COLO829 (cell line): Measurements from ENCODE around the gene SCAMP4.
"Not testable (repeated sequence)": the region's sequence is repeated elsewhere in the genome, so short reads cannot be mapped to it uniquely, and the experiment has no call there.

Experiments
- DNase-seq: peaks from one replicate; pipeline ENCODE4 v3.0.0; 2012; ENCODE audit warnings: low spot score

SCAMP4 gene

GRCh38 chr19:1882786-1883692 lies 22.2 kb upstream of the SCAMP4 start:
- DNase-seq, result no peak

DNA sequence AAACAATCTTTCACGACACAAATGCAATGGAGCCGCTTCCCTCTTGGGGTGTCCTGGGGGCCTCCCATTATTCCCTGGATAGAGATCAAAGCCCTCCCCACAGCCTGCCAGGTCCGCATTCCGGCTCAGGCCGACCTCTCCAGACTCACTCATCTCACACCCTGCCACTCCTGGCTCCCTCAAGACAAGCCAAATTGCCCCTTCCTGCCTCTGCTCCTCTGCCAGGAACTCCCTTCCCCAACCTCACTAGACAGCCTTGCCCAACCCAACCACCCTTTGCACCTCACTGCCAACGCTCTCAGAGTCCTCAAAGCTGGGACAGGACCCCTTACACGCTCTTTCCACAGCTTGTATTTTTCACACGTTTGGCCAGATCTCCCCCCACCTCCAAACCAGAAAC lies 21.4 kb upstream of the SCAMP4 start:
- no peak for DNase-seq

DNA sequence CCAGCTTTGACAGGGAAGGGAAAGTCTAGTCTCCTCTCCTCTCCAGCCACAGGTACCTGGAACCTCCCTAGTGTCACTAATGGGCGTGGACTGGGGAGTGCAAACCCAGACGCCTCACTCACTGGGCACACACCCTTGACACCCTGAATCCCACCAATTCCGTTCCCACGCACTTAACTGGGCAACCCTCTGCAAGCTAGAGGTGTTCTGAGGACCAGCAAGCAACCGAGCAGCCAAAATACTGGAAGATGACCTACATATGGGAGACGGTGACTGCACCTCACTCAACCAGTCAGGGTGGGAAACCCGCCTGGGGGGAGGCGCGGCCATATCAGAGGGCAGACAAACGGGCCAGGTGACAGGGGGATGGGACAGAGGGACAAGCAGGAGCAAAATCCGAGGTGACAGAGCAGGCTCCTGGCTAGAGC lies 20.9 kb upstream of the SCAMP4 start:
- DNase-seq, result no peak

DNA sequence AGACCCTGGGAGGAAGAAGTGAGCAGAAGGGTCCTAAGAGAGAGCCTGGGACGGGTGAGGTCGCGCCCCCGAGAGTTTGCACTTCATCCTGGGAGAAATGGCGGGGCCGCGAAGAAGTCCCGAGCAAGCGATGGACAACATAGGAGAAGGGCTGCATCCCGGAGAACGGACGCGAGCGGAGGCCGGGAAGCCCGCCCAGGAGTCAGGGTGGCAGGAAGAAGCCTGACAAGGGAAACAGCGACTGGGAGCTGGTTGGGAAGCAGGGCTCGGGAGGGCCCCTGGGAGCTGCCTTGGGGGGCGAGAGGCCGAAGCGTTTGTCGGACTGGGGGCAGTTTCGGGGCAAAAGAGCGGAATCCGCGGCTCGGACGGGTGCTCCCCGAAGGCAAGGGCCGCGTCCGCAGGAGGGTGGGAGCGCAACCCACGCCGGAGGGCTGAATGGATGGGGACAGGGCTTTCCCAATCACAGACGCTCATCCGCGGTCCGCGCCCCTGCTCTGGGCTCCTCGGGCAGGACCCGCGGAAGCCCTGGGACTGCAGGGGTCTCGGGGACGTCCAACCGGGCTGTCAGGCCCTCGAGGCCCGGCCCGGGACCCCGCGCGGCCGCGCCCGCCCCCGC lies 20.4 kb upstream of the SCAMP4 start:
- DNase-seq, result no peak

DNA sequence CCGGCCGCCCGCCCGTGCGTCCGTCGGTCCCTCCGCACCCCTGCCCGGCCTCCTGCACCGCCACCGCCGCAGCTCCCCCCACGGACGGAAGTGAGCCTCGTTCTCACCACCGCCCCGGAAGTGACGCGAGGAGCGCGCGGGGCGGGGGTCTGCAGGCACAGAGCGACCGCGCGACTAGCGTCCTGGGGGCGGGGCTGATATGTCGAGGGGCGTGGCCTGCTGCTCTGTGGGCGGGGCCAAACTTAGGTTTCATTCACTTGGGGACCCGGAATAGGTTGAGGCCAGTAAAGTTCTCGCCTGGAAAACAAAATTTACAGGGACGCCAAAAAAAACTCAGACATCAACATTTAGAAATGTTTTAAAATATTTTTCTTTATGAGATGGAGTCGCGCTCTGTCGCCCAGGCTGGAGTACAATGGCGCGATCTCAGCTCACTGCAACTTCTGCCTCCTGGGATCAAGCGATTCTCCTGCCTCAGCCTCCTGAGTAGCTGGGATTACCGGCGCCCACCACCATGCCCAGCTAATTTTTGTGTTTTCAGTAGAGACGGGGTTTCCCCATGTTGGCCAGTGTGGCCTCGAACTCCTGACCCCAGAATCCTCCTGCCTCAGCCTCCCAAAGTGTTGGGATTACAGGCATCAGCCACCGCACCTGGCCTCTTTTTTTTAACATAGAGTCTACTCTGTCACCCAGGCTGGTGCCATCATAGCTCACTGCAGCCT lies 19.6 kb upstream of the SCAMP4 start, which contains the start of gene ABHD17A:
Gene ABHD17A, minus strand, starts transcription at position 99 of the 722 bp plus-strand sequence. CDS start 3,930 bp downstream, outside the sequence.
- DNase-seq, result peak; percentile 82

- not testable (repeated sequence) for DNase-seq
These were observed 18.8 kb upstream of the SCAMP4 start for GRCh38 chr19:1886360-1886759.

GRCh38 chr19:1888385-1888784 lies 16.8 kb upstream of the SCAMP4 start:
- DNase-seq, result no peak

DNA sequence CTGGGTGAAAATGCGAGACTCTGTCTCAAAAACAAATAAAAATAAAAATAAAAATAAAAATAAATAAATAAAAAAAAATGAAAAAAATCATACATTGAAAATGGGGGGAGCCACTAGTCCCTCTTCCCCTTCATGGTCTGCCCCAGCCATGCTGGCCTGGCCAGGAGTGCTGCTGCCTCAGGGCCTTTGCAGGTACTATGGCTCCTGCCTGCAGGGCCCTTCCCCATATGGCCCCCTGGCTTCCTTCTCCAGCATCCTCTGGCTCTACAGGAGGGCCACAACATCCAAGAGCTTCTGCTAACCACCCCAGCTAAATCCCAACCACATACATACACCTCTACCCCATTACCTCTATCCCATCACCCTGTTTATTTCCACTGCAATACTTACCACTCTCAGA lies 15.3 kb upstream of the SCAMP4 start:
- DNase-seq, result no peak

DNA sequence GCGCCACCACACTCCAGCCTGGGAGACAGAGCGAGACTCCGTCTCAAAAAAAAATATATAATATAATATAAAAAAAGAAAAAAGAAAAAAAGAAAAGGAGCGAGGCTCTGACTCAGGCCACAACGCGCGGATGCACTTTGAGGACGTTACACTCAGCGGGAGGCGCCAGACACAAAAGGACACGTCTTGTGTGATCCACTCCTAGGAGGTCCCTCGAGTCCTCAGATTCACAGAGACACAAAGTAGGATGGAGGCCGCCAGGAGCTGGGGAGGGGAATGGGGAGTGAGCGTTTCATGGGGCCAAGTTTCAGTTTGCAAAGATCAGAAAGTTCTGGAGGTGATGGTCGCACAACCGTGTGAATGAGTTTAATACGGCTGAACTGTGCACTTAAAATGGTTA lies 11.4 kb upstream of the SCAMP4 start:
- DNase-seq, result no peak

DNA sequence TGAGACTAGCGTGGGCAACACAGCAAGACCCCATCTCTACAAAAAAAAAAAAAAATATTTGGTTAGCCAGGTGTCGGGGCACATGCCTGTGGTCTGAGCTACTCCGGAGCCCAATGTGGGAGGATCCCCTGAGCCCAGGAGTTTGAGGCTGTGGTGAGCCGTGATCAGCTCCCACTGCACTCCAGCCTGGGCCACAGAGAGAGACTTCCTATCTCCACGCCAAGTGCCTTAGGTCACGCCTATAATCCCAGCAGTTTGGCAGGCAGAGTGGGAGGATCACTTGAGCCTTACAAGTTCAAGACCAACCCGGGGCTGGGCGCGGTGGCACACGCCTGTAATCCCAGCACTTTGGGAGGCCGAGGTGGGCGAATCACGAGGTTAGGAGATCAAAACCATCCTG lies 8.7 kb upstream of the SCAMP4 start:
- DNase-seq, result no peak

DNA sequence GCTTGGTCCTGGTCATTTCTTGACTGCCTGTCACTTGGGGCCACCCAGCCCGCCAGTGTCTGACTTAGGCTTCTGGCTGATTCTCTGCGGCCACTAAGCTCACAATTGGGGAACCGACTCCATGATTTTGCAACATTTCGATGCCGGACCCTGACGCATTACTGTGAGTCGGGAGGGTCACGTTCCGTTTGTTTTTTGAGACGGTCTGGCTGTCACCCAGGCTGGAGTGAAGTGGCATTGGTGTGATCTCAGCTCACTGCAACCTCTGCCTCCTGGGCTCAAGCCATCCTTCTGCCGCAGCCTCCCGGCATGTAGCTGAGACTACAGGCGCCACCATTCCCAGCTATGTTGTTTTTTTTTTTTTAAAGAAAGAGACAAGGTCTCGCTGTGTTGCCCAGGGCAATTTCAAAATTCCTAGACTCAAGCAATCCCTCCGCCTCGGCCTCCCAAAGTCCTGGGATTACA lies 3.2 kb upstream of the SCAMP4 start:
- no peak for DNase-seq

GRCh38 chr19:1902923-1903322 lies 2.3 kb upstream of the SCAMP4 start:
- no peak for DNase-seq

GRCh38 chr19:1904860-1905109 lies 414 bp upstream of the SCAMP4 start:
- DNase-seq, result no peak

DNA sequence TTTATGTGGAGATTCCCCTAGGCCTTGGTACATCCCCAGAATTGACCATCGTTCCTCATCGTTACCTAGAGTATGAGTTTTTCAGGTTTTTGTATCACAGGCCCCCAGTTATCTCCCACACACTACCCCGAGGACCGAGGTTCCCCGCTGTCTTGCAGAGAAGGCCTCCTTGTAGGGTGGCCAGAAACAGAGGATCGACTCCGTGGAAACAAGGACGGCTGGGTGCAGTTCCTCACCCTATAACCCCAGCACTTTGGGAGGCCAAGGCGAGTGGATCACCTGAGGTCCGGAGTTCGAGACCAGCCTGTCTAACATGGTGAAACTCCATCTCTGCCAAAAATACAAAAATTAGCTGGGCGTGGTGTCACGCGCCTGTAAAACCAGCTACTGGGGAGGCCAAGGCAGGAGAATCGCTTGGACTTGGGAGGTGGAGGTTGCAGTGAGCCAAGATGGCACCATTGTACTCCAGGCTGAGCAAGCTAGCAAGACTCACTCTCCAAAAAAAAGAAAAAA lies 720 bp downstream of the SCAMP4 start:
- DNase-seq, result no peak

DNA sequence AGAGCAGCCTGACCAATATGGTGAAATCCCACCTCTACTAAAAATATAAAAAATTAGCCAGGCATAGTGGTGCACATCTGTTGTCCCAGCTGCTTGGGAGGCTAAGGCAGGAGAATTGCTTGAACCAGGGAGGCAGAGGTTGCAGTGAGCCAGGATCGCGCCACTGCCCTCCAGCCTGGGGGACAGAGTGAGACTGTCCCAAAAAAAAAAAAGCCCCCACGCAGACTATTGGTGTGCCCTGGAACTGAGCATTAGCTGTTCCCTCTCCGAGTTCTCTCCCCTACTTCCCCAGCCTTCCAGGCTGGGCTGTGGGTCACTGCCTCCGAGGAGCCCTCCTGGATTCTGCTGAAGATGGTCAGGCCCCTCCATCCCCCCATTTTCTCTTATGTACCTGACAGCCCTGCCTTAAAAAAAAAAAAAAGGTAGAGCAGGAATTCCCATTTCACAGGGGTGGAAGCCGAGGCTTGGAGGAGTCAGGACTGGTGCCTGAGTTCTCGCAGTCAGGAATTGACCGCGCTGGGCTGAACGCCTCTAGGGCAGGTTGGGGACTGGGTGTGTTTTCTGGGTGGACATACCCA lies 1.9 kb downstream of the SCAMP4 start:
- no peak for DNase-seq

GRCh38 chr19:1907563-1908363 lies 2.6 kb downstream of the SCAMP4 start:
- DNase-seq, result no peak

GRCh38 chr19:1908364-1908678 lies 3.1 kb downstream of the SCAMP4 start:
- no peak for DNase-seq

DNA sequence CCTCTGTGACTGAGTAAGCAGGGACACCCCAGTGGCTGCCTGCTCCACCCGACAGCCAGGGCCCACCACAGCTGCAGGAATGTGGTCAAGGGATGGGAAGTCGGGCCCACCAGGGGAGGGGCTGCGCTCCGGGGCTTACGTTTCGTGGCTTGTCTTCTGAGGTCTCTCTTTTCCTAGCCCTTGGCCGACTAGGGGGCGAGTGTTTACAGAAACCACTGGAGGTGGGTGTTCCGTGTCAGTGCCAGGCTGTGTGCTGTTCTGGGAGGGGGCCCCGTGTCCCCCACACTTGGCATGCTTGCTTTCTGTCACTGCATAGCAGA lies 4.5 kb downstream of the SCAMP4 start:
- DNase-seq, result no peak

DNA sequence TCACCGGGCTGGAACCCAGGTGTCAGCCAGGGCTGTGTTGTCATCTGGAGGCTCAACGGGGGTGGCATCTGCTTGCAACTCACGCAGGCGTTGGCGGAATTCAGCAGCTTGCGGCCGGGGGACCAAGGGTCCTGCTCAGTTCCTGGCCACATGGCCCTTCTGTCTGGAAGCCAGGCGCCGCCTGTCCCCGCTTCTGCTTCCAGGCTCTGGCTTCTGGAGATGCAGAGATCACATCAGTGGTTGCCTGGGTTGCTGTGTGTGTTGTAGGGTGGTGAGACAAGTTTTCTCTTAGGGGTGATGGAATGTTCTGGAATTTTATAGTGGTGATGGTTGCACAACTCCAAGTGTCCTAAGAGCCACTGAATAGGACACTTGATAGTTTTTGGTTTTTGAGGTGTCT lies 5.0 kb downstream of the SCAMP4 start:
- DNase-seq, result no peak

DNA sequence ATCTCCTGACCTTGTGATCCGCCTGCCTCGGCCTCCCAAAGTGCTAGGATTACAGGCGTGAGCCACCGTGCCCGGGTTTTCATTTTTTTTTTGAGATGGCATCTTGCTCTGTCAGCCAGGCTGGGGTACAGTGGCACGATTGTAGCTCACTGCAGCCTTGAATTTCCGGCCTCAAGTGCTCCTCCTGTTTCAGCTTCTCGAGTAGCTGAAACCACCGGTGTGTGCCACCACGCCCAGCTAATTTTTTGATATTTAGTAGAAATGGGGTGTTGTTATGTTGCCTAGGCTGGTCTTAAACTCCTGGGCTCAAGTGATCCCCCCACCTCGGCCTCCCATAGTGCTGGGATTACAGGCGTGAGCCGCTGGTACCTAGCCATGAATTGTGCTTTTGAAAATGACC lies 5.9 kb downstream of the SCAMP4 start:
- DNase-seq, result no peak

DNA sequence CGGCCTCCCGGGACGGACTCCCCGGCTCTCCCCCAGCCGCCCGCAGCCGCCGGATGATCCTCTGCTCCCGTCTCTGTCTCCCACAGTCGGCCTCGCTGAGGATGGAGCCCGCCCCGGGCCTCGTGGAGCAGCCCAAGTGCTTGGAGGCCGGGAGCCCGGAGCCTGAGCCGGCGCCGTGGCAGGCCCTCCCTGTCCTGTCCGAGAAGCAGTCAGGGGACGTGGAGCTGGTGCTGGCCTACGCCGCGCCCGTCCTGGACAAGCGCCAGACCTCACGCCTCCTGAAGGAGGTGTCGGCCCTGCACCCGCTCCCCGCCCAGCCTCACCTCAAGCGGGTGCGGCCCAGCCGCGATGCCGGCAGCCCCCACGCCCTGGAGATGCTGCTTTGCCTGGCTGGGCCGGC lies 6.8 kb downstream of the SCAMP4 start:
- DNase-seq, result no peak
